H9 (cell line): ENCODE measurements around the gene WIPI1. TPM values are rescaled to one million over a fixed set of nuclear protein-coding genes. Genes with fewer than 3 reads are reported as not detected.

Experiments used
- DNase-seq: peaks from one replicate; pipeline ENCODE4 v3.0.0-alpha.2; 2017
- H2AFZ ChIP-seq: one replicate; pipeline ENCODE4 v1.6.1; 2013; ENCODE audit warnings: mild to moderate bottlenecking, low read length, control low read depth, moderate library complexity
- H2AK5ac ChIP-seq: 2 replicates; pipeline ENCODE4 v1.6.1; 2013; ENCODE audit warnings: low read length, control low read depth, mixed read lengths; ENCODE audit not compliant: insufficient read length
- H2BK120ac ChIP-seq: one replicate; pipeline ENCODE4 v1.6.1; 2013; ENCODE audit warnings: low read depth, mild to moderate bottlenecking, low read length, control low read depth, inconsistent platforms; ENCODE audit not compliant: poor library complexity, severe bottlenecking
- H2BK12ac ChIP-seq: 2 replicates; pipeline ENCODE4 v1.6.1; 2013; ENCODE audit warnings: low read length, control low read depth, mixed read lengths, low read depth; ENCODE audit not compliant: insufficient read length
- H2BK15ac ChIP-seq: 2 replicates; pipeline ENCODE4 v1.6.1; 2013; ENCODE audit warnings: low read depth, low read length, control low read depth
- H2BK20ac ChIP-seq: one replicate; pipeline ENCODE4 v1.6.1; 2013; ENCODE audit warnings: low read depth, mild to moderate bottlenecking, low read length, control low read depth, inconsistent platforms; ENCODE audit not compliant: poor library complexity, severe bottlenecking
- H2BK5ac ChIP-seq: 2 replicates; pipeline ENCODE4 v1.6.1; 2013; ENCODE audit warnings: low read length, control low read depth, mixed read lengths; ENCODE audit not compliant: insufficient read length
- H3K14ac ChIP-seq: 2 replicates; pipeline ENCODE4 v1.6.1; 2013; ENCODE audit warnings: low read length, control low read depth; ENCODE audit not compliant: insufficient read depth
- H3K18ac ChIP-seq: 2 replicates; pipeline ENCODE4 v1.6.1; 2013; ENCODE audit warnings: low read depth, mild to moderate bottlenecking, mixed read lengths, low read length, control low read depth; ENCODE audit not compliant: insufficient read length
- H3K23ac ChIP-seq: 2 replicates; pipeline ENCODE4 v1.6.1; 2013; ENCODE audit warnings: low read length, control low read depth, mixed read lengths, low read depth; ENCODE audit not compliant: insufficient read length
- H3K23me2 ChIP-seq: 2 replicates; pipeline ENCODE4 v1.6.1; 2013; ENCODE audit warnings: low read depth, mild to moderate bottlenecking, mixed read lengths, low read length, control low read depth; ENCODE audit not compliant: insufficient read length, poor library complexity, severe bottlenecking
- H3K27ac ChIP-seq: 2 replicates; pipeline ENCODE4 v1.5.1; 2013; ENCODE audit warnings: low read length, control low read depth, mixed read lengths, low read depth; ENCODE audit not compliant: insufficient read length
- H3K27me3 ChIP-seq: 2 replicates; pipeline ENCODE4 v1.6.1; 2013; ENCODE audit warnings: low read length, control low read depth, inconsistent platforms; ENCODE audit not compliant: insufficient read depth
- H3K4ac ChIP-seq: 2 replicates; pipeline ENCODE4 v1.6.1; 2013; ENCODE audit warnings: low read depth, mild to moderate bottlenecking, control low read depth, inconsistent platforms, low read length, moderate library complexity
- H3K4me1 ChIP-seq: 2 replicates; pipeline ENCODE4 v1.6.1; 2013; ENCODE audit warnings: low read length, control low read depth, inconsistent platforms; ENCODE audit not compliant: insufficient read depth
- H3K4me2 ChIP-seq: 2 replicates; pipeline ENCODE4 v1.6.1; 2013; ENCODE audit warnings: low read length, control low read depth, mixed read lengths; ENCODE audit not compliant: insufficient read length, insufficient read depth
- H3K56ac ChIP-seq: 2 replicates; pipeline ENCODE4 v1.6.1; 2013; ENCODE audit warnings: low read depth, mild to moderate bottlenecking, mixed read lengths, low read length, control low read depth; ENCODE audit not compliant: insufficient read length
- H3K79me1 ChIP-seq: 2 replicates; pipeline ENCODE4 v1.6.1; 2013; ENCODE audit warnings: low read depth, mild to moderate bottlenecking, moderate library complexity, low read length, control low read depth, inconsistent platforms; ENCODE audit not compliant: insufficient read depth, poor library complexity, severe bottlenecking
- H3K79me2 ChIP-seq: 2 replicates; pipeline ENCODE4 v1.6.1; 2013; ENCODE audit warnings: low read length, control low read depth, inconsistent platforms; ENCODE audit not compliant: insufficient read depth
- H3K9ac ChIP-seq: 2 replicates; pipeline ENCODE4 v1.6.1; 2013; ENCODE audit warnings: low read length, control low read depth, mixed read lengths; ENCODE audit not compliant: insufficient read length; ENCODE audit errors: extremely low read depth
- H3K9me3 ChIP-seq: one replicate; pipeline ENCODE4 v1.6.1; 2013; ENCODE audit warnings: low read depth, low read length, inconsistent platforms; ENCODE audit not compliant: control insufficient read depth
- H3T11ph ChIP-seq: one replicate; pipeline ENCODE4 v1.6.1; 2013; ENCODE audit warnings: mild to moderate bottlenecking, low read length, control low read depth, inconsistent platforms
- H4K20me1 ChIP-seq: one replicate; pipeline ENCODE4 v1.6.1; 2013; ENCODE audit not compliant: control insufficient read depth, insufficient read length, insufficient read depth
- H4K5ac ChIP-seq: 2 replicates; pipeline ENCODE4 v1.6.1; 2013; ENCODE audit warnings: low read depth, mild to moderate bottlenecking, mixed read lengths, low read length, control low read depth; ENCODE audit not compliant: insufficient read length
- H4K8ac ChIP-seq: replicated peaks from 2 replicates; pipeline ENCODE4 v1.6.1; 2013; ENCODE audit warnings: low read length, control low read depth, mixed read lengths, low read depth; ENCODE audit not compliant: insufficient read length
- H4K91ac ChIP-seq: 2 replicates; pipeline ENCODE4 v1.6.1; 2013; ENCODE audit warnings: low read depth, mild to moderate bottlenecking, moderate library complexity, mixed read lengths, low read length, control low read depth; ENCODE audit not compliant: insufficient read length
- H3K27ac Mint-ChIP-seq, 3 experiments: 2 replicates in 2 of 3; 3 replicates in 1 of 3; pipeline ENCODE4 v1.8.0; 2020 to 2021; ENCODE audit warnings: mixed read lengths in 3 of 3, mild to moderate bottlenecking in 1 of 3, moderate library complexity in 1 of 3
- H3K27me3 Mint-ChIP-seq: 2 replicates; pipeline ENCODE4 v1.8.0; 2021; ENCODE audit warnings: low read depth, mild to moderate bottlenecking, moderate library complexity, mixed read lengths
- H3K36me3 Mint-ChIP-seq, 3 experiments: 2 replicates in 2 of 3; 3 replicates in 1 of 3; pipeline ENCODE4 v1.8.0; 2020 to 2021; ENCODE audit warnings: low read depth in 3 of 3, mixed read lengths in 3 of 3; ENCODE audit not compliant: insufficient read depth in 1 of 3
- H3K4me1 Mint-ChIP-seq, 2 experiments: 2 replicates each; pipeline ENCODE4 v1.8.0; 2020; ENCODE audit warnings: mixed read lengths in 2 of 2
- H3K4me3 Mint-ChIP-seq, 2 experiments: 2 replicates in 1 of 2; 3 replicates in 1 of 2; pipeline ENCODE4 v1.8.0; 2020 to 2021; ENCODE audit warnings: mild to moderate bottlenecking in 2 of 2, mixed read lengths in 2 of 2, moderate library complexity in 1 of 2
- H3K9me3 Mint-ChIP-seq, 2 experiments: 2 replicates in 1 of 2; 3 replicates in 1 of 2; pipeline ENCODE4 v1.8.0; 2020; ENCODE audit warnings: mild to moderate bottlenecking in 2 of 2, mixed read lengths in 2 of 2, moderate library complexity in 1 of 2
- WGBS: extraction: QIAGEN DNeasy Blood & Tissue Kit; methylation state at CpG from one replicate; pipeline ENCODE4 v1.1.7; 2013; ENCODE audit warnings: missing lambda C conversion rate, low lambda C conversion rate, mixed read lengths; ENCODE audit not compliant: insufficient read length; ENCODE audit errors: extremely low coverage; 5-methylcytosine and 5-hydroxymethylcytosine counted together
- total RNA-seq: library from RNA; stranded (reverse); gene quantifications from 2 replicates; pipeline ENCODE4 v1.2.1, GENCODE V29; 2021
- TF ChIP-seq, protein P1 (sequence below): fragments of 200-600 bp; sonication (generic); conservative IDR thresholded peaks from 3 replicates; pipeline ENCODE4 v1.8.0; 2021; ENCODE audit warnings: antibody characterized with exemption, mild to moderate bottlenecking

Gene WIPI1
- total RNA-seq, 1 experiment from 2014 or later, result 15.4 TPM

DNA sequence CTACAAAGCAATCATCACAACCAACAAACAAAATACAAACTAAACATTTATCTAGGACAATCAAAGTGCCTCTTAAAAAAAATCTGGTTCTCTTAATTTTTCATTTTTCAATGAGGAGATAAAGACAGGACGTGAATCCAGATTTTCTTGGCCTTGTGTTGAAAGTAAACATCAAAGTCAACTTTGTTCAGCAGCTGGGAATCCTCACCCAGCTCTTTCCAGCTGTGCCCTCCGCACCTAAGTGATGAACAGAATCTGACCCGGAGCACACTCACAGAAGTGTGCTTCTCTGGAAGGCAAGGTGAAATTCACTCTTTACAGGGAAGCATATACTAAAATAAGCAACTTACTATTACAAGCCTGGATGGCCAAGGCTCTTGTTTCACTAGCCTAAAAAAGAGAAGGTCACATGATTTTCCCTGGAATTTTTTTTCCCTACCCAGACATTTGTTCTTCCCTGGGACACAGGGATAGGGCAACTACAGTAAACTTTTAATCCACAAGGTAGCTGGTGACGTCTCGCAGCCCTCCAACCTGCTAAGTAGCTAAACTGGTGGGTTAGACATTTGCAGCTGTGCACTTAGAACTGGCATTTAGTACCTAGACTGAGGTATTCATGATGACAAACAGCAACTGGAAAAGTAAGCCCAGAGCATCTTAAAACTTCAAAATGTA lies 3.2 kb downstream of the WIPI1 start:
- H2AK5ac ChIP-seq, result no peak overlapping the region
- H3K18ac ChIP-seq, result no peak overlapping the region
- H3K27me3 ChIP-seq, result no peaks in the 10 kb centered on the region
- H2BK5ac ChIP-seq, result no peak overlapping the region
- TF ChIP-seq, protein P1, sequence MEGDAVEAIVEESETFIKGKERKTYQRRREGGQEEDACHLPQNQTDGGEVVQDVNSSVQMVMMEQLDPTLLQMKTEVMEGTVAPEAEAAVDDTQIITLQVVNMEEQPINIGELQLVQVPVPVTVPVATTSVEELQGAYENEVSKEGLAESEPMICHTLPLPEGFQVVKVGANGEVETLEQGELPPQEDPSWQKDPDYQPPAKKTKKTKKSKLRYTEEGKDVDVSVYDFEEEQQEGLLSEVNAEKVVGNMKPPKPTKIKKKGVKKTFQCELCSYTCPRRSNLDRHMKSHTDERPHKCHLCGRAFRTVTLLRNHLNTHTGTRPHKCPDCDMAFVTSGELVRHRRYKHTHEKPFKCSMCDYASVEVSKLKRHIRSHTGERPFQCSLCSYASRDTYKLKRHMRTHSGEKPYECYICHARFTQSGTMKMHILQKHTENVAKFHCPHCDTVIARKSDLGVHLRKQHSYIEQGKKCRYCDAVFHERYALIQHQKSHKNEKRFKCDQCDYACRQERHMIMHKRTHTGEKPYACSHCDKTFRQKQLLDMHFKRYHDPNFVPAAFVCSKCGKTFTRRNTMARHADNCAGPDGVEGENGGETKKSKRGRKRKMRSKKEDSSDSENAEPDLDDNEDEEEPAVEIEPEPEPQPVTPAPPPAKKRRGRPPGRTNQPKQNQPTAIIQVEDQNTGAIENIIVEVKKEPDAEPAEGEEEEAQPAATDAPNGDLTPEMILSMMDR, result no peak
- no CpG with 5 or more reads among the region's 5 CpGs for WGBS
- H3T11ph ChIP-seq, result no peak overlapping the region
- no peak overlapping the region for H3K56ac ChIP-seq
- H3K27me3 Mint-ChIP-seq, result peaks cover 3% of the 10 kb centered on the region; the same call in 1 of the 2 replicates
- no peaks in the 10 kb centered on the region for H3K9me3 ChIP-seq
- no peak overlapping the region for H3K23ac ChIP-seq
- no peak overlapping the region for H2BK20ac ChIP-seq
- H3K79me2 ChIP-seq, result no peaks in the 10 kb centered on the region
- DNase-seq, result no peak
- H4K20me1 ChIP-seq, result no peaks in the 10 kb centered on the region
- peaks cover 2% of the 10 kb centered on the region; the same call in 1 of the 2 replicates for H3K4me1 ChIP-seq
- H4K5ac ChIP-seq, result no peak overlapping the region
- H3K4me1 Mint-ChIP-seq, result peaks cover 19 to 21% of the 10 kb centered on the region in 2 experiments
- H3K23me2 ChIP-seq, result peaks cover 3% of the 10 kb centered on the region
- no peak overlapping the region for H4K8ac ChIP-seq
- H3K27ac ChIP-seq, result no peak overlapping the region
- H3K14ac ChIP-seq, result no peak overlapping the region
- no peaks in the 10 kb centered on the region for H3K79me1 ChIP-seq
- no peak overlapping the region for H4K91ac ChIP-seq
- no peak overlapping the region for H2BK12ac ChIP-seq
- no peak overlapping the region for H2AFZ ChIP-seq
- H3K4ac ChIP-seq, result no peak overlapping the region
- no peak overlapping the region for H2BK120ac ChIP-seq
- no peak overlapping the region for H2BK15ac ChIP-seq
- H3K4me3 Mint-ChIP-seq, result no peak overlapping the region
- H3K36me3 Mint-ChIP-seq, result peaks cover 11 to 19% (median 13%) of the 10 kb centered on the region in 3 experiments; a peak in 6 of 7 replicates
- no peak overlapping the region for H3K27ac Mint-ChIP-seq
- no peaks in the 10 kb centered on the region for H3K9me3 Mint-ChIP-seq
- H3K9ac ChIP-seq, result no peak overlapping the region
- no peak overlapping the region for H3K4me2 ChIP-seq
